ENCODE data around the gene FHIT.

The FHIT gene

DNA sequence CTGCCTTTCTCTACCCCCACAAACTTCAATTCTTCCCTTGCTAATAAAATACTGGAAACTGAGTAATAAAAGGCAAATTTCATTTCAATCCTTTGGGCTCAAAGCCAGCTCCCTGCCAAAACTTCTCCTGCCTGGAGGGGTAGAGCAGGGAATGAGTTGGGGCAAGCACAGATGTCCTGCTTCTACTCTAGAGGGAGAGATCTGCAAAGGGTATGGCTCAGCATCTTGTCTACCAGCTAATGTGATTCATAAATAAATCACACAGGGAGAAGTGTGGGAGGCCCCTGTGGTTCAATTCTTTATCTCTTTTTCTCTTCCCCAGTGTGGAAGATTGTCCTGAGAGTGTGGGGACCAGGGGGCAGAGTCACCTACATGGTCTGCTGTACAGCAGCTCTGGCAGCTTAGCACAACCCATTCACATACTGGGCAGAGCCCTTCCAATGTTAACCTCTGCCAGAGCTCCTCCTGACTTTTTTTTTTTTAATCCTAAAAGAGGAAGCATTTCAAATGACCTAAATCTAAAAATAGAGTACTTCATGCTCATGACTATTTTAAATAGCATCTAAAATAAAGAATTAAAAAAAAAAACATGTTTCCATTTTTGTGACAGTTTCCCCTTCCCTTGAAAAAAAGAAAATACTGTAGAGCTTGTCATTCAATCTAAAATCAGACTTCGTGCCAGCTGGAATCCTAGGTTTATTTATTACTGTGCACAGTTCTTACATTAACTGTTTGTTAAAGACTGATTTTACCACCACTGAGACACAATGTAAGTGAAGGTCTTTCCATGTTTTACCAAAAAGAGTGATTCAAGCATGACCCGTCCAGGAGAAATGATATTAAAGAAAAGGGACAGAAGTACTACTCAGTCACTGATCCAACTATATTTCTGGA lies 1117.7 kb downstream of the FHIT start:
- no peak for DNase-seq

DNA sequence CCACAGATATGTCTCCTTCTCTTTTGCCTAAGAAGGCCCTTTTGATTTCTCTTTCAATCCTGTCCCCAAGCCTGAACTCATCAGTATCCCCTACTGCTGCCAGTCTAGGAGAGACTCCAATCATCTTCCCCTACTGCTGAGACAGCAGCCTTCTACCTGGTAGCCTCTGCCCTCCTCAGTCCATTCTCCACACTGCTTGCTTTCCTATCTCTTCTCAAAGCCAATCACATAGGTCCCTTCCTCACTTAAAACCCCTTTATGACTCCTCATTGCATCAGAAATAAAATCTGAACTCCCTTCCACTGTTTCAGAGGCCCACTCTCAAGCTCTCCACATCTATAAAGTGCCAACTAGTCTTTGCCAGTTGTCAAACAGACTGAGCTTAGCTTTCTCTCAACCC lies 1119.6 kb downstream of the FHIT start:
- DNase-seq, result no peak

DNA sequence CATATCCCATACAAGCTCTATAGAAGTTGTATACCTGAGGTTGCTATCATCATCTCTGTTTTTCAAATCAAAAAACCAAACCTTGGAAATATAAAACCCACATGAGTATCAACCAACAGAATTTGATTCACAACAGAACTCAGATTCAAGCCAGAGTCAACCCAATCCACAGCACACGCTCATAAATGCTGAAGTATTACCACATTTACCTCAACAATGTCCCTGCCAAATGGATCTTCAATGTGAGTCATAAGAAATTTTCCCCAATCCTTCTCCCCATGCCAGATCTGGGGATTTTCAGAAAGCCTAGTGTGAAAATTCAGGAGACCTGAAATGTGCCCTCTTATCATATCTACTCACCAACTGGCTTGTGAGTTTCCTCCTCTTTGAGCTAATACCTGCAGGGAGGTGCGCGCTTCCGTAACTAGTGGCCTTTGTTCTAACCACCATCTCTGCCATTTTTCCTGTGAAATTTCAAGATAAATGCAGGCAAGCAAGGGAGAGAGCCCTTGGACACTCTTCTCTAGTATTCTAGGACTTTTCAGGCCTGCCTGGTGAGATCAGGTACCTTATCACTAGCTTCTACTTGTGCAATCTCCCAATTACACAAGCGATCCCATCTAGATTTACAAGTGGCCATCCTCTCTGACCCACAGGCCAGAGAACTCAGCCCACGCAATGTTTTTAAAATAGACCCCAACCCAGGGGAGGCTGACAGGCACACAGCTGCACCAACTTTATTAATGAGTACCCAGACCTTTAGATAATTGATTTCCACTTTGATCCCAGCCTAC lies 1124.5 kb downstream of the FHIT start:
- no peak for DNase-seq

DNA sequence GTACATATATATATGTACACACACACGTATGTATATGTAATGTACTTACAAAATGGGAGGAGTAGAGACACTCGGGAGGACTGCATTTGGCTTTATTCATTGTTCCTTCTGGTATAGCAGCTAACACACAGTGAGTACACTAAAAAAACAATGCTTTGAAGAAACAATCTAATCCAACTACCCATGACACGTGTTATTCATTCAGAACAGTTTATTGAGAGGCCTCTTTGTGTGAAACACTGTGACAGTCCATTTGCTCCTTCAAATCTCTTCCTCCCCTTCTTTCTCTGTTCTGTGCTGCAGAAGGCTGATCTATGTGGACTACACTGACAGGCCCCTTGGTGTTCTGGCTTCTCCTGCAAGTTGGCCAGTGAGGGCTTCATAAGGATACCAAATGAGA lies 1125.6 kb downstream of the FHIT start:
- no peak for DNase-seq

DNA sequence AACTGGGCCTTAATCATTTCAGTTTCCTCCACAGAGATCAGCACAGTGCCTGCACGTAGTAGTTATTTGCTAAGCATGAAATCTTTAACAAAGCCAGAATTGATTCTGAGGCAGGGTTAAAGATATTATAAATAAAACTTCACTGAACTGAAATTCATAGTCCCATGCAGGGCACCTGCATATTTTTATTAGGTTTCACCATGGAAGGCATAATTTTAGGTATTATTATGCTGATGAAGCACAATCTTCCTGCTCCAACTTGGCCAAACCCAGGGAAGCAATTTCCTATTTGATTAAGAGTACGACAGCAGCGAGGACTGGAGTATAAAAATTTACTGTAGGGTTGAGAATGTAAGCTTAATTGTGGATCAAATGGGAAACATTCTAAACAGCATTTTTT lies 1131.0 kb downstream of the FHIT start:
- DNase-seq, result no peak

DNA sequence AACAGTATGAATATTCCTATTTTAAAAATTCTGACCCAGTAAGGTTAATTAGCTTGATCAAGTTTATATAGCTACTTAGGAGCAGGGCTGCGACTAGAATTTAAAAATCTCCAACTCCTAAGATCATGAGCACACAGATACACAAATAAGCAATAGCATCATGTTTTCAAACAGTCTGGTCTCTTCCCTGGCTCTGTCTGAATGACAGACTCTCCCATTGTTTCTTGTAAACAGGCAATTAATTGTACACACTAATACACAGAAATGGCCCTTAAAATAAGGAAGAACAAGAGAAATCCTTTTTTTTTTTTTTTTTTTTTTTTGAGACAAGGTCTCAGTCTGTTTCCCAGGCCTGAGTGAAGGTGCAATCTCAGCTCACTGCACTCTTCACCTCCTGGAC lies 1137.1 kb downstream of the FHIT start:
- no peak for DNase-seq

DNA sequence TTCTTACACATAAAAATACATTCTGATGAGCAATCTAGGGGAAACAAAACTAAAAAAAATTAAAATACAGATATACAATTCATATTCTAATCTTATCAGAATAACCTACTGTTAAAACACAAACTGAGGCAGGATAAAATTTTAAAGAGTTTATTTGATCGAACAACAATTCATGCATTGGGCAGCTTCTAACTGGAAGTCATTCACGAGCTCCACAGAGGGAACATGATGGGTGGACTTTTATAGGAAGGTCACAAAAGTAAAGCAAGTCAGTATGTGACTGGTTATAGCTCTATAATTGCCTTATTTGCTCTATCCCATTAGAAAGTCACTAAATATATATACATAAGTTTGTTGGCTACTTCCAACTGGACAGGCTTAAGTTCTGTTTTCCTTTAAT lies 1144.0 kb downstream of the FHIT start:
- DNase-seq, result no peak

DNA sequence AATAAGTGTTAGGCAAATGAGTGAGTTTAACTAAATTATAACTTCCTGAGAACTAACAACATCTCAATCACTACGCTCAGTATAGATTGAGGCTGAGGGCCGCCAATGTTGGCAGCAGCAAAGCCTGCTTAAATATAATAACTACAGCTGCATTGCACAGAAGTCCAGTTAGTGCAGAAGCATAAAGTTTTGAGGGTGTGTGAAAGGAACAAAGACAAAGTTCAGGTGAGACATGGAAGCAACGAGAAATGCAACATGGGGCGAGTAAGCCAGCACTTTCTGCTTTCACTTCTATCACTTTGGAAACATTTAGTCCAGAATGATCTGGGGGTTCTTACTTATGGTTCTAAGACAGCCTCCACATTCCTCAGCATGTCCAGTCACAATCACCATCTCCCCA lies 1149.1 kb downstream of the FHIT start:
- DNase-seq, result no peak

DNA sequence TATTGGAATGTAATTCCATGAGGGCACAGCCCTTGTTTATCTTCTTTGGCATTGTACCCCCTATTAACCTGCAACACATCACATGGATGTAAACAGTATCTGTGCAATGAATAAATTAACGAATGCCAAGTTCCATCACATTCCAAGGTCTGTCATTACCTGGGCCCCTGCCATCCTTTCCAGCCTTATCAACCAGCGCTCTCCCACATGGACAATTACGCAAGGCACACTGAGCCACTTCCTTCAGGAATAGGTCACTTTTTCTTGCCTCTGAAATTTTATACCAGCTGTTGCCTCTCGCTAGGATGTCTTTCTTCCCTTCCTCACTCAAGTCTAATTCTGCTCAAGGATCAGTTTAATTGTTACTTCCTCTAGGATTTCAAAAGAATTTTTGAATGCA lies 1149.6 kb downstream of the FHIT start:
- DNase-seq, result no peak

DNA sequence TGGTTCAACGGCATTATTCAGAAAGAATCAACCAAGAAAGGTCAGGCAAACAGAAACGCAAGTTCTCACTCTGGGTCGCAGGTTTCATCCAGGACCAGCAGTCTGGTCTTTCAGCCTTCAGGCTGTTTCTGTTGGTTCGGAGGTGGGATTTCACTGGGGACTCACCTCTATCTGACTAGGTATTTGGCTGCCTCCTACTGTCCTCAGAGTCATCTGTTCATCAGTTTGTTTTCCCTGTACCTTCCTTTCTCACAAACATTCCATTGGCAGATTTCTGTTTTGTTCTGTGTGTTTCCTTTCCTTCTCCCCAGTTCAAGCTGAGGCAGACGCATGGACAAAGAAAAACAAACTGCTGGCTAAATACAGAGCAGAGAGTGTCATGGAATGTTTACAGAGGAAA lies 1154.8 kb downstream of the FHIT start:
- no peak for DNase-seq

DNA sequence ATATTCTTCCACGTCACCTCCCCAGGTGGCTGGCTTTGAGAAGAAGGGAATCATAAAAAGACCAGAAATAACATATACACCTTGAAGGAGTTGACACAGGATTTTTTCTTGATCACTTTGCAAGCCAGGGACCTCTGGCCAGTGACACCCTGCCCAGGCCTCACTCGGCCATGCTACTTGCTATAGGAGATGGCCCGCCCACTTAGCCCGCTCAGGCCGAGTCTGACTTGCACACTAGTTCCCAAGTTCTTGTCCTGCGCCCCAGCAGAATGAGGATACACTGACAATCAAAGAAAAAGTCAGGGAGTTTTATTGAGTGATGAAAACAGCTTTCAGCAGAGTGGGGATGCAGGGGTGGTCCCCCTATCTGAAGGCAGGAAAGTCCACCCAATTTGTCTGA lies 1155.3 kb downstream of the FHIT start:
- DNase-seq, result no peak

DNA sequence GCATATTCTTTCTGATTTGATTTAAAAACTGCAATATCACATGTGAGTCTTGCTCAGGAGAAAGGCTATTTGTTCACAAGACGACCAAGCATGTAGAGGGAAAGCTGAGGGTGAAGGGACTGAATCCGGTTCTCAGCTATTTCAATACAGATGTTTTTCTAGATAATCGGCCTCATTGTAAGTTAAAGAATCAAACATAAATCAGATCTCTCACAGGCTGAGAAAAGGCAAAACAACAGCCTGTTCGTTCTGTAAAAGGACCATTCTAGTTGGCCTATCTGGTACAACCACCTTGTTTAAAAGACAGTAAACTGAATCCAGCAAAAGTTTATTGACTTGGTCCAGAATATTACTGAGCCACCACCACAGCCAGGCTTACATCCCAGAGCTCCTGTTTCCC lies 1155.7 kb downstream of the FHIT start:
- DNase-seq, result no peak

DNA sequence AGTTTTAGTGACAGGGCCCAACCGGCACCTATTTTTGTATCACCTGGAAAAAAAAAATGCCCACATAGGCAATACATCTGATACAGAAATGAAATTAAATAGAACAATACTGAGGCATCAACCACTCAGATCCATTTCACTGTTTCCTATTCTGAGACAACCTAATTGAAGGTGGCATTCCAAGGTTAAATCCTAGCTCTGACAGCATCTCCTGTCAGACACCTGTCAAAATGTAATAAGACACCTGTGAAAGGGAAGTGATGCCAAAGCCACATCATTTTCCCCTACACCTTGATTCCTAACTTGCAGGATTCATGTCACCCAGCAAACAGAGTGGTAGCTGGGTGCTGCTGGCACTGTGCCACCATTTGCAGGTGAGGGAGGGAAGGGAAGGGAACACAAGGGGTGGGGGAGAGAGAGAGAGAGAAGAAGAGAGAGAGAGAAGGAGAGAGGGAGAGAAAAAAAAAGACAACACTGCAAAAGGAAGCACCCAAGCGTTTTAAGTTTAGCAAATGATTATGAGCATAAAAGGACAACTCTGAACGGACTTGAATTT lies 1156.8 kb downstream of the FHIT start:
- DNase-seq, result no peak

DNA sequence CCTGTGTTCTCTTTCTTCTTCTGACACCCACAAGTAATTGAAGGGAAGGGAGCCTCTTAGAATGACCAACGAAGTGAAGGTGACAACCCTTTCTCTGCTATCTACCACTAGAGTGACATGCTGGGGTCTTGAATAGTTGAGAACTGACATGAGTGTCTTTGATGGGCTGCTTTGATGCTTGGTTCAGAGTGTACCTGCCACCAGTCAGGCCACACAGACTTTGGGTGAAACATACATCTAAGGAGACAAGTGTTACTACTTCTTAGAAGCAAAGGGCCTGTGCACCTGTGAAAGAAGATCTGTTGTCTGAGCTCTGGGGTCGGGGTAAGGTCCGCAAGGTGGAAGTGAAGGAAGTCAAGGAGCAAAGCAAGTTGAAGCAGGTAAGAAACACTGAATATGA lies 1160.7 kb downstream of the FHIT start:
- no peak for DNase-seq

DNA sequence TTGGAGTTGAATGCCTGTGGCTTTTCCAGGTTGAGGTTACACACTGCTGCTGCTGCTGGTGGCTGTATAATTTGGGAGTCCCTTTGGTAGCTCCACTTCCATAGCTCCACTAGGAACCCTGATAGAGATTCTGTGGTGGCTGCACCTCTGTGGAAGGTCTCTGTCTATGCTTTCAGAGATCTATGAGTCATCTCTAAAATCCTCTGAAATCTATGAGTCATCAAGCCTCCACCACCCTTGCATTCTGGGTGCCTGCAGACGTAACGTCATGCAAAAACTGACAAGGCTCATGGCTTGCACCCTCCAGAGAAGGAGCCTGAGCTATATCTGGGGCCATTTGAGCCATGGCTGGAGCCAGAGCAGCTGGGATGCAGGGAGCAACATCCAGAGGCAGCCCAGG lies 1164.4 kb downstream of the FHIT start:
- DNase-seq, result no peak

DNA sequence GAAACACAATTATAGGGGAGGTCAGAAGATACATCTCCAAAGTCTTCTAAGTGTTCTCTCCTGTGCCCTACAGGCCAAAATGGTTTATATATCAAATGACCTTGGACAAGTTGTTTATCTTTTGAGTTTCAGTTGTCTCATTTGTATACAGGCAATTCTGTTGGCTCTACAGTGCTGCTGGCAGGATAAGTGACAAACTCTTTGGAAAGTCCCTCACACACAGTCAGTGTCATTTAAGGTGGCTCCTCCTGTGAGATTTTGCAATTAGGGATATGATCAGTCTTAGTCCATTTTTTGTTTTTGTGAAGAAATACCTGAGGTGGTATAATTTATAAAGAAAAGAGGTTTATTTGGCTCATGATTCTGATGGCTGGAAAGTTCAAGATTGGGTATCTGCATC lies 1165.6 kb downstream of the FHIT start:
- no peak for DNase-seq

DNA sequence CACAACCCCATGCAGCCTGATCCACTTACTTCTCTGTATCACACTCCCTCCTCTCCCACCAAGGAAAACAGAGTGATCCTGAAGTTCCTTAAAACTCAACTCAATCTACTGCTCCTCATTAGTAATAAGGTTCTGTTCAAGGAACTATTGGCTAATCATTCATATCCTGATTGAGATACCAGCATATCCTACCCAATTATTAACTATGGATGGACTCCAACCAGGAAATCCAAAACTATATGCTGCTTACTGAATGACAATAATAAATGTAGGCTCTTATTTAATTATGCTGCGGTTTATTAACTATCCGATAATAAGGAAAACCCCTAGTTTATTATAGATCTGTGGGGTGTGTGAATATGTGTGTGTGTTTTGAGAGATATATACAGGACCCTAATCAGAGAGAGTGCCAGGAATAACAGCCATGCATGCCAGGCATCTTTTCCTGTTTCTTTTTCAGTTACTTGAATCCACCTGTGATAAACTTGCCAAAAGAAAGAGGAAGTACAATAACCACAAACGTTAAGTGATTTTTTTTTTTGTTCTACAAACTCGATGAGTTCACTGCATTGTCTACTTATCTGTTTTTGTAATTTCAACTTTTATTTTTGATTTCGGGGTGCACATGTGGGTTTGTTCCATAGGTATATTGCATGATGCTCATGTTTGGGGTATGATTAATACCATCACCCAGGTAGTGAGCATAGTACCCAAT lies 1169.7 kb downstream of the FHIT start:
- no peak for DNase-seq

DNA sequence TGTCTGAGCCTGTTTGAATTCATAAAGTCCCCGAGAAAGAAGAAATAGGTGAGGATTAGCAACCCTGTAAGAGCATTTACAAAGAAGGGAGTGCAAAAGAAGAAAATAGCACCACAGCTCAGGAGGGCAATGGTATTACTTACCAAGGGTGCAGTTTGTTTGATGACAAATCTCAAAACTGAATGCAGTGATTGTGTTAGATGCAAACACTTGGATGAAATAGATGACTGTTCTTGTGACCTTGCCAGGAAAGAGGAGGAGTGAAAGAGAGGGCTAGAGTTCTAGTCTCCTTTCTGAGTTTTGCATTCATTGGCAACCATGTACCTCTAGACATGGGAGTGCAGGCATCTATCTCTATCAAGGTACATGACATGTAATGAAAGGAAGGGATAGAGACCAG lies 1170.6 kb downstream of the FHIT start:
- no peak for DNase-seq

DNA sequence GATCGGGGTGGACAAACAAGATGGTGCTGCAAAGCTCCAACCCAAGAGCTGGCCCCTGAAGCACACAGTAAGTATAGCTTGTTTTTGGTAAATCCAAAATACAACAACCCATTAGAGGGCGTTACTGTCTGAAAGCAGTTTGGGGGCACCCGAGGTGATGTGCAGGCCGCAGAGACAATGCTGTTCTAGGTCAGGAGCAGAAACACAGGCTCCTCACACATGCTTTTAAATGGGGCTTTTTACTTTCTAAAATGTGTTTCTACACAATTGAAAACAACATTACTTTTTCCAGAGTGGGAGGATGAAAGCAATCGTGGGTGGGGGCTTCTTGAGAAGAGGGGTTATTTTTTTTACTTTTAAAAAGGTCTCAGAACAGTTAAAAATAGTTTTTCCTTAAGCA lies 1172.2 kb downstream of the FHIT start:
- DNase-seq, result no peak

DNA sequence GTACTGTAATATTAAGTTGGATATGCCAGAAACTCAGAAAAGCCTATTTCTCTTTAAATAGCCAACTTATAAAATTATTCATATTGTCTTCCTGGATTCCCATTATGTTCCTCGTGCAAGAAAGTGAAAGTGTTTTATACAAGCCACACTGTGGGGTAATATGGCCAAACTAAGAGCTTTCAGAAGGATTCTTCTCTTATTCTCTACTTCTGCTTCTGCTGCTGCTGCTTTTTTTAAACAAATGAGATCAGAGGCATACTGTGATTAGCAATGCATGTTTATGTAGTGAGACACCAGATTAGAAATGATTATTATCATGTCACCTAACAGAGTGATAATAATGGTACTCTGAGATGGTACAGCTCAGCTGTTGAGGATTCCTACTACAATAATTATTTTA lies 1174.9 kb downstream of the FHIT start:
- DNase-seq, result no peak

DNA sequence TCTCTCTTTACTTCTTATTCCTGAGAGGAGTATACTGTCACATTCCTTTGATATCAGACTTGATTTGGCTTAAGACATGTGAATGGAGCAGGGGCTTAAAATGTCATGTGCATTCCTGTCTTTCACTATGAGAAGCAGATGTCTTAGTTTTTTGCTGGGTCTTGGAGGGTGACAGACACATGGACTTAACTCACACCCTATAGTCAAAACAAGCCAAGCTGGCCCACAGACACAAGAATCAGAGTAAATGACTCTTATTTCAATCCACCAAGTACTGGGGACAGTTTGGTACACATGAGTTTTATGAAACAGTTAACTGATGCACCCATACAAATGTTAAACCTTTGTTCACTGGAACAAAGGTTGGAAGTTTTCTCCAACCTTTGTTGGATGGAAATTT lies 1177.3 kb downstream of the FHIT start:
- DNase-seq, result no peak

DNA sequence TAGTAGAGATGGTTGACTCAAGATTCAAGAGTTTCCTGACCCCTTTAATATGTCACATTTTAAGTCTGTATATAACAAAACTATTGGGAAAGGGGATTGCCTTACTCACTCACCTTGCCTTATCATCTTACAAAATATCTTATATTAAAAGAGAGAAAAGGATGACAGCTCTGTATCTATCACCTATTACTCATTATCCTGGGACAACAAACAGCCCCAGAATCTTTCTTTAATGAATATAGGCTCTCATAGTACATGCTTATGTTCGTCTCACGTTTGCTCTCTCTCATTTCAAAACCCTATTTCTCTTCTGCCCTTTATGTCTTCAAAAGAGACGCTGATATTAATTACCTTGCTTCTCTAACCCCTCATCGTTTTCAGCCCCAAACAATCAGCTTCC lies 1178.0 kb downstream of the FHIT start:
- DNase-seq, result no peak

DNA sequence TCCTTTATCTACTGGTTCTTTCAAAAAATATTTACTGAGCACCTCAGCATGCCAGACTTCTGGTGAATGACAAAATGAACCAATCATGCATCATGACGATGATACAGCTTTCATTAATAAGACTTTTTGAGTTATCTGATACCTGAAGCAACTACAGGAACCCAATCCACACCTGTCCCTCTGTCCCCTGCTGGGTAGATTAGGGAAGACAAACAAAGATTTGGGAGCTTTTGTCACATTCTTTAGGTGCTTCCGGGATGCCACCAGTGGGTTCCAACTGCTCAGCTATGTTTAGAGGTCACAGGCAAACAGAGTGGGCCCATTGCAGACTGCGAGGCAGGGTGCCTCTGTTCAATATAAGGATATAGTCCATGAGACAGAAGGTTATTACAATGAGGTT lies 1180.9 kb downstream of the FHIT start:
- DNase-seq, result no peak
